Right lung (tissue), 10 donors: ENCODE measurements around the gene TNFRSF13B. TPM values are rescaled to one million over a fixed set of nuclear protein-coding genes. Genes with fewer than 3 reads are reported as not detected.
"Not testable (repeated sequence)": the region's sequence is repeated elsewhere in the genome, so short reads cannot be mapped to it uniquely, and the experiment has no call there.

Source experiments
- DNase-seq, 2 donors: peaks; one replicate each; pipeline ENCODE4 v3.0.0-alpha.2; 2013
- long read RNA-seq, 8 donors: transcript quantifications; one replicate each; lab custom pipeline, GENCODE V29; 2026
- polyA plus RNA-seq, 5 donors: library from polyadenylated mRNA; unstranded; fragments of 120-200 nt; gene quantifications; one replicate each; pipeline versions ENCODE4 v1.2.1 to v1.2.3, GENCODE V29; 2013; ENCODE audit warnings: inconsistent platforms in 1 of 5, low replicate concordance in 1 of 5; ENCODE audit not compliant: insufficient read length in 5 of 5, insufficient read depth in 1 of 5

Gene TNFRSF13B
- polyA plus RNA-seq: under 1 TPM in 1 of 5 donors, not detected in 4; 0.12 TPM
- long read RNA-seq, donor 1, partial matches to known transcripts: 0 of 1 reads
- long read RNA-seq, donor 1, other reads (novel, unspliced or antisense): 0 of 1 reads
- long read RNA-seq, donor 2: 0 reads
- long read RNA-seq, donor 3: 0 reads
- long read RNA-seq, donor 4: 0 reads
- long read RNA-seq, donor 5: 0 reads
- long read RNA-seq, donor 6: 0 reads
- long read RNA-seq, donor 7, partial matches to known transcripts: 269 of 282 reads
- long read RNA-seq, donor 7, other reads (novel, unspliced or antisense): 13 of 282 reads
- long read RNA-seq, donor 8: 0 reads

GRCh38 chr17:16971458-16972338 is at the start of gene TNFRSF13B:
TNFRSF13B (minus strand) TSS chr17:16972118; CDS start chr17:16972075, 43 bp downstream.
- DNase-seq: no peak

GRCh38 chr17:17021194-17021863 is 49.4 kb upstream of the TNFRSF13B start:
- DNase-seq: no peak

- no peak for DNase-seq
Measured at GRCh38 chr17:17020821-17021193, 48.9 kb upstream of the TNFRSF13B start.

GRCh38 chr17:17019891-17020456 is 48.1 kb upstream of the TNFRSF13B start:
- DNase-seq: no peak

GRCh38 chr17:17019430-17019762 is 47.5 kb upstream of the TNFRSF13B start:
- no peak for DNase-seq

GRCh38 chr17:17018612-17019429 is 46.9 kb upstream of the TNFRSF13B start:
- DNase-seq: no peak

- DNase-seq: no peak
Measured at GRCh38 chr17:17018021-17018441, 46.1 kb upstream of the TNFRSF13B start.

GRCh38 chr17:17017343-17018014 is 45.6 kb upstream of the TNFRSF13B start:
- no peak for DNase-seq

GRCh38 chr17:17016199-17017197 is 44.6 kb upstream of the TNFRSF13B start:
- not testable (repeated sequence) for DNase-seq

- DNase-seq: no peak
Measured at GRCh38 chr17:17015230-17015629, 43.3 kb upstream of the TNFRSF13B start.

GRCh38 chr17:17014748-17015124 is 42.8 kb upstream of the TNFRSF13B start:
- not testable (repeated sequence) for DNase-seq

GRCh38 chr17:17013828-17014747 is 42.2 kb upstream of the TNFRSF13B start:
- not testable (repeated sequence) for DNase-seq

GRCh38 chr17:17011043-17011907 is 39.4 kb upstream of the TNFRSF13B start:
- DNase-seq: not testable (repeated sequence)

GRCh38 chr17:17010545-17011034 is 38.7 kb upstream of the TNFRSF13B start:
- DNase-seq: not testable (repeated sequence)

- DNase-seq: not testable (repeated sequence)
Measured at GRCh38 chr17:17009972-17010371, 38.1 kb upstream of the TNFRSF13B start.

GRCh38 chr17:17008621-17009397 is 36.9 kb upstream of the TNFRSF13B start:
- not testable (repeated sequence) for DNase-seq
